GM21526 (cell line): ENCODE results near the gene MYOM3.
"Not testable (repeated sequence)": the region's sequence is repeated elsewhere in the genome, so short reads cannot be mapped to it uniquely, and the experiment has no call there.

Source experiments
- ATAC-seq: cut with Tn5 transposase; IDR thresholded peaks from one replicate; pipeline ENCODE4 v1.9.1; 2021; ENCODE audit warnings: moderate library complexity; ENCODE audit not compliant: unreplicated experiment, low FRiP score

The MYOM3 gene

GRCh38 chr1:24047110-24047477 lies 64.8 kb downstream of the MYOM3 start:
- ATAC-seq: no peak

GRCh38 chr1:24045771-24046170 lies 66.2 kb downstream of the MYOM3 start:
- ATAC-seq: no peak

GRCh38 chr1:24044672-24045071 lies 67.3 kb downstream of the MYOM3 start:
- ATAC-seq: not testable (repeated sequence)

- no peak for ATAC-seq
Measured at GRCh38 chr1:24043345-24044032, 68.4 kb downstream of the MYOM3 start.

GRCh38 chr1:24042315-24042714 lies 69.6 kb downstream of the MYOM3 start:
- ATAC-seq: no peak

GRCh38 chr1:24036088-24036487 lies 75.8 kb downstream of the MYOM3 start:
- ATAC-seq: no peak

- no peak for ATAC-seq
Measured at GRCh38 chr1:24032981-24033380, 79.0 kb downstream of the MYOM3 start.

- not testable (repeated sequence) for ATAC-seq
Measured at GRCh38 chr1:24030976-24031516, 80.9 kb downstream of the MYOM3 start.

GRCh38 chr1:24027838-24028468 lies 84.0 kb downstream of the MYOM3 start:
- ATAC-seq: no peak

GRCh38 chr1:24022581-24023361 lies 89.2 kb downstream of the MYOM3 start:
- no peak for ATAC-seq

GRCh38 chr1:24021403-24022266 lies 90.3 kb downstream of the MYOM3 start:
- no peak for ATAC-seq

GRCh38 chr1:24020470-24020869 lies 91.5 kb downstream of the MYOM3 start:
- no peak for ATAC-seq

GRCh38 chr1:24020025-24020424 lies 91.9 kb downstream of the MYOM3 start:
- no peak for ATAC-seq

- no peak for ATAC-seq
Measured at GRCh38 chr1:24018611-24019580, 93.0 kb downstream of the MYOM3 start.

- no peak for ATAC-seq
Measured at GRCh38 chr1:24015221-24016210, 96.4 kb downstream of the MYOM3 start.

- not testable (repeated sequence) for ATAC-seq
Measured at GRCh38 chr1:24012878-24013277, 99.1 kb downstream of the MYOM3 start.

- no peak for ATAC-seq
Measured at GRCh38 chr1:24010650-24011049, 101.3 kb downstream of the MYOM3 start.

GRCh38 chr1:24009406-24009805 lies 102.5 kb downstream of the MYOM3 start:
- no peak for ATAC-seq
